Liver (tissue), 9 donors: ENCODE data around the gene HBE1. TPM values are rescaled to one million over a fixed set of nuclear protein-coding genes. Genes with fewer than 3 reads are reported as not detected.

ENCODE experiments used
- DNase-seq: peaks from one replicate; pipeline ENCODE4 v3.0.0-alpha.2; 2017; ENCODE audit warnings: low spot score
- H3K27ac ChIP-seq, 2 donors: one replicate each; pipeline ENCODE4 v1.7.0; 2013; ENCODE audit warnings: inconsistent platforms in 2 of 2, low read length in 2 of 2, control low read depth in 1 of 2, low read depth in 1 of 2, mild to moderate bottlenecking in 1 of 2
- H3K27me3 ChIP-seq, 4 donors: one replicate each; pipeline versions ENCODE4 v1.6.1 to v1.7.0; 2013; ENCODE audit warnings: low read length in 3 of 4, inconsistent platforms in 1 of 4, mild to moderate bottlenecking in 1 of 4, moderate library complexity in 1 of 4; ENCODE audit not compliant: control insufficient read depth in 4 of 4, insufficient read depth in 4 of 4
- H3K36me3 ChIP-seq, 4 donors: one replicate each; pipeline versions ENCODE4 v1.6.1 to v1.7.0; 2013; ENCODE audit warnings: low read length in 3 of 4, mild to moderate bottlenecking in 3 of 4, low read depth in 1 of 4, moderate library complexity in 1 of 4; ENCODE audit not compliant: control insufficient read depth in 4 of 4, insufficient read depth in 3 of 4
- H3K4me1 ChIP-seq, 4 donors: one replicate each; pipeline versions ENCODE4 v1.6.1 to v1.7.0; 2013; ENCODE audit warnings: low read length in 3 of 4, mild to moderate bottlenecking in 3 of 4, moderate library complexity in 1 of 4; ENCODE audit not compliant: control insufficient read depth in 4 of 4, insufficient read depth in 4 of 4
- H3K4me3 ChIP-seq, 3 donors: one replicate each; pipeline versions ENCODE4 v1.6.1 to v1.7.0; 2013; ENCODE audit warnings: low read length in 3 of 3, control low read depth in 1 of 3, low read depth in 1 of 3, mild to moderate bottlenecking in 1 of 3
- H3K9ac ChIP-seq, 2 donors: one replicate each; pipeline ENCODE4 v1.7.0; 2013; ENCODE audit warnings: low read length in 2 of 2, mild to moderate bottlenecking in 2 of 2, moderate library complexity in 2 of 2, control low read depth in 1 of 2, low read depth in 1 of 2
- H3K9me3 ChIP-seq, 4 donors: one replicate each; pipeline versions ENCODE4 v1.6.1 to v1.7.0; 2013; ENCODE audit warnings: low read length in 3 of 4; ENCODE audit not compliant: control insufficient read depth in 4 of 4
- CTCF ChIP-seq: fragments of 150-350 bp; IDR thresholded peaks from 2 replicates; pipeline ENCODE4 v1.5.1; 2017; ENCODE audit warnings: improper control_type of control experiment, low read depth, low read length; ENCODE audit not compliant: missing input control
- EGR1 ChIP-seq, 2 donors: IDR thresholded peaks; 2 replicates each; pipeline ENCODE4 v1.6.1; 2016 to 2018; ENCODE audit warnings: antibody characterized with exemption in 2 of 2, low read depth in 2 of 2
- FOXA1 ChIP-seq: IDR thresholded peaks from 2 replicates; pipeline ENCODE4 v1.6.1; 2016; ENCODE audit warnings: antibody characterized with exemption
- FOXA2 ChIP-seq: IDR thresholded peaks from 2 replicates; pipeline ENCODE4 v1.6.1; 2016; ENCODE audit warnings: antibody characterized with exemption
- GABPA ChIP-seq, 2 donors: IDR thresholded peaks in 1 of 2; conservative IDR thresholded peaks in 1 of 2; 2 replicates each; pipeline ENCODE4 v1.6.1; 2016; ENCODE audit warnings: antibody characterized with exemption in 2 of 2, mild to moderate bottlenecking in 1 of 2, moderate library complexity in 1 of 2
- HNF4A ChIP-seq, 2 donors: conservative IDR thresholded peaks; 2 replicates each; pipeline ENCODE4 v1.6.1; 2016; ENCODE audit warnings: antibody characterized with exemption in 2 of 2, mild to moderate bottlenecking in 2 of 2
- HNF4G ChIP-seq: IDR thresholded peaks from 2 replicates; pipeline ENCODE4 v1.6.1; 2016; ENCODE audit warnings: antibody characterized with exemption
- JUND ChIP-seq, 2 donors: IDR thresholded peaks; 2 replicates each; pipeline ENCODE4 v1.6.1; 2016; ENCODE audit warnings: antibody characterized with exemption in 2 of 2
- NR2F2 ChIP-seq: IDR thresholded peaks from 2 replicates; pipeline ENCODE4 v1.6.1; 2016; ENCODE audit warnings: antibody characterized with exemption
- RAD21 ChIP-seq, 2 donors: IDR thresholded peaks; 2 replicates each; pipeline ENCODE4 v1.6.1; 2016; ENCODE audit warnings: antibody characterized with exemption in 2 of 2, mild to moderate bottlenecking in 2 of 2
- RXRA ChIP-seq, 2 donors: IDR thresholded peaks; 2 replicates each; pipeline ENCODE4 v1.6.1; 2017 to 2018; ENCODE audit warnings: antibody characterized with exemption in 2 of 2, mild to moderate bottlenecking in 1 of 2
- SP1 ChIP-seq: IDR thresholded peaks from 2 replicates; pipeline ENCODE4 v1.6.1; 2018; ENCODE audit warnings: antibody characterized with exemption, mild to moderate bottlenecking
- TAF1 ChIP-seq: conservative IDR thresholded peaks from 2 replicates; pipeline ENCODE4 v1.6.1; 2016; ENCODE audit warnings: antibody characterized with exemption, mild to moderate bottlenecking
- YY1 ChIP-seq: IDR thresholded peaks from 2 replicates; pipeline ENCODE4 v1.6.1; 2016; ENCODE audit warnings: antibody characterized with exemption, mild to moderate bottlenecking
- WGBS: extraction: QIAGEN DNeasy Blood & Tissue Kit; methylation state at CpG from one replicate; pipeline ENCODE4 v1.1.7; 2013; 5-methylcytosine and 5-hydroxymethylcytosine counted together
- polyA plus RNA-seq, 2 donors: library from polyadenylated mRNA; stranded (reverse) in 1 of 2; unstranded in 1 of 2; fragments of 200-250 nt in 1 of 2; fragments of >200 nt in 1 of 2; fragmentation: Nextera tagmentation in 1 of 2; extraction: Ambion mirVana in 1 of 2; gene quantifications; one replicate each; pipeline versions ENCODE4 v1.2.1 to v1.2.3, GENCODE V29; 2013 to 2015
- total RNA-seq, 2 donors: library from RNA; depleted of rRNA; stranded (reverse); fragments of >200 nt; gene quantifications; one replicate each; pipeline ENCODE4 v1.2.3, GENCODE V29; 2014
- TF ChIP-seq, protein P1 (sequence below): IDR thresholded peaks from 2 replicates; pipeline ENCODE4 v1.6.1; 2016; ENCODE audit warnings: antibody characterized with exemption
- TF ChIP-seq, protein P2 (sequence below): IDR thresholded peaks from 2 replicates; pipeline ENCODE4 v1.6.1; 2016; ENCODE audit warnings: antibody characterized with exemption, mild to moderate bottlenecking
- TF ChIP-seq, protein P3 (sequence below): IDR thresholded peaks from 2 replicates; pipeline ENCODE4 v1.6.1; 2016; ENCODE audit warnings: antibody characterized with exemption
- TF ChIP-seq, protein P4 (sequence below): IDR thresholded peaks from 2 replicates; pipeline ENCODE4 v1.6.1; 2016; ENCODE audit warnings: antibody characterized with exemption
- donor health status: healthy.
- donor health status: healthy.
- donor health status: healthy.
- donor health status: healthy.
- donor health status: healthy.

Gene HBE1
- total and polyA plus RNA-seq, 4 donors, result 82.7 TPM; not detected in 3

DNA sequence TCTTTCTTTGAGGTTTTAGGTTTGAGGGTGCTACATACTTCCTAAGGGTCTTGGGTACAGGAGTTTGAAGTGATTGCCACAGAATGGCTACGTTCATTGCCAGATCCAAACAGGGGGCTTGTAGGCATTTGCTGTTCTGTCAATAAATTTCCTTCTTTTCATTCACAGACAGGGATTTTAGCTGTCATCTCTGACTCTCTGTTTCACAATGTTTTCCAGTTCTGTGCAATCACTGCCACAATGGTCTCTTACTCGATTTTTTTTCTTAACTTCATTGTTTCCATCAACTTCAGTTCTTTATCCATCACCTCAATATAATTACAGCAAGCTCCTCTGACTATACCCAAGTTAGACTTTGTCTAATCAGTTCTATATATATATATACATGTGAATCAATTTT, 29.3 kb downstream of the HBE1 start:
- DNase-seq, result no peak
- 58% methylated on average over 2 of the region's 2 CpGs for WGBS
- Histone ChIP-seq H3K4me3 (no peak overlapping the region), H3K9ac (no peak overlapping the region), H3K9me3 (peaks cover 0 to 2% (median 0%) of the 10 kb centered on the region in 4 donors), H3K27ac (no peak overlapping the region), H3K27me3 (peaks cover 0 to 3% (median 0%) of the 10 kb centered on the region in 4 donors), H3K36me3 (no peaks in the 10 kb centered on the region), H3K4me1 (no peaks in the 10 kb centered on the region)
- no peak for TF ChIP-seq SP1
- TF ChIP-seq JUND (IDR thresholded peaks at IDR 0.05), result no peak
- TF ChIP-seq TAF1, result no peak
- no peak for TF ChIP-seq EGR1 (IDR thresholded peaks at IDR 0.05; ENCODE audit: low read depth in 2 of 2)
- TF ChIP-seq FOXA1, result no peak
- TF ChIP-seq CTCF, result no peak
- no peak for TF ChIP-seq RXRA (IDR thresholded peaks at IDR 0.05)
- TF ChIP-seq, protein P1, sequence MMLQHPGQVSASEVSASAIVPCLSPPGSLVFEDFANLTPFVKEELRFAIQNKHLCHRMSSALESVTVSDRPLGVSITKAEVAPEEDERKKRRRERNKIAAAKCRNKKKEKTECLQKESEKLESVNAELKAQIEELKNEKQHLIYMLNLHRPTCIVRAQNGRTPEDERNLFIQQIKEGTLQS, result no peak
- TF ChIP-seq YY1, result no peak
- TF ChIP-seq, protein P2, sequence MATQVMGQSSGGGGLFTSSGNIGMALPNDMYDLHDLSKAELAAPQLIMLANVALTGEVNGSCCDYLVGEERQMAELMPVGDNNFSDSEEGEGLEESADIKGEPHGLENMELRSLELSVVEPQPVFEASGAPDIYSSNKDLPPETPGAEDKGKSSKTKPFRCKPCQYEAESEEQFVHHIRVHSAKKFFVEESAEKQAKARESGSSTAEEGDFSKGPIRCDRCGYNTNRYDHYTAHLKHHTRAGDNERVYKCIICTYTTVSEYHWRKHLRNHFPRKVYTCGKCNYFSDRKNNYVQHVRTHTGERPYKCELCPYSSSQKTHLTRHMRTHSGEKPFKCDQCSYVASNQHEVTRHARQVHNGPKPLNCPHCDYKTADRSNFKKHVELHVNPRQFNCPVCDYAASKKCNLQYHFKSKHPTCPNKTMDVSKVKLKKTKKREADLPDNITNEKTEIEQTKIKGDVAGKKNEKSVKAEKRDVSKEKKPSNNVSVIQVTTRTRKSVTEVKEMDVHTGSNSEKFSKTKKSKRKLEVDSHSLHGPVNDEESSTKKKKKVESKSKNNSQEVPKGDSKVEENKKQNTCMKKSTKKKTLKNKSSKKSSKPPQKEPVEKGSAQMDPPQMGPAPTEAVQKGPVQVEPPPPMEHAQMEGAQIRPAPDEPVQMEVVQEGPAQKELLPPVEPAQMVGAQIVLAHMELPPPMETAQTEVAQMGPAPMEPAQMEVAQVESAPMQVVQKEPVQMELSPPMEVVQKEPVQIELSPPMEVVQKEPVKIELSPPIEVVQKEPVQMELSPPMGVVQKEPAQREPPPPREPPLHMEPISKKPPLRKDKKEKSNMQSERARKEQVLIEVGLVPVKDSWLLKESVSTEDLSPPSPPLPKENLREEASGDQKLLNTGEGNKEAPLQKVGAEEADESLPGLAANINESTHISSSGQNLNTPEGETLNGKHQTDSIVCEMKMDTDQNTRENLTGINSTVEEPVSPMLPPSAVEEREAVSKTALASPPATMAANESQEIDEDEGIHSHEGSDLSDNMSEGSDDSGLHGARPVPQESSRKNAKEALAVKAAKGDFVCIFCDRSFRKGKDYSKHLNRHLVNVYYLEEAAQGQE, result no peak

- Histone ChIP-seq H3K4me3 (no peak overlapping the region), H3K9me3 (peaks cover 0 to 2% (median 0%) of the 10 kb centered on the region in 4 donors), H3K9ac (no peak overlapping the region), H3K36me3 (no peaks in the 10 kb centered on the region), H3K27me3 (peaks cover 0 to 3% (median 0%) of the 10 kb centered on the region in 4 donors), H3K27ac (no peak overlapping the region), H3K4me1 (no peaks in the 10 kb centered on the region)
- WGBS, result 84% methylated on average over 1 of the region's 1 CpG
- TF ChIP-seq YY1 (no peak), TAF1 (no peak), FOXA1 (no peak), HNF4A (conservative IDR thresholded peaks at IDR 0.05) (no peak), HNF4G (no peak), GABPA (IDR thresholded peaks at IDR 0.05 in 1 of 2, conservative IDR thresholded peaks at IDR 0.05 in 1 of 2) (no peak), NR2F2 (no peak), EGR1 (IDR thresholded peaks at IDR 0.05; ENCODE audit: low read depth in 2 of 2) (no peak), SP1 (no peak), RAD21 (IDR thresholded peaks at IDR 0.05) (no peak), CTCF (no peak), RXRA (IDR thresholded peaks at IDR 0.05) (no peak), FOXA2 (no peak)
- TF ChIP-seq, protein P2, result no peak
- TF ChIP-seq, protein P1, result no peak
- TF ChIP-seq, protein P3, sequence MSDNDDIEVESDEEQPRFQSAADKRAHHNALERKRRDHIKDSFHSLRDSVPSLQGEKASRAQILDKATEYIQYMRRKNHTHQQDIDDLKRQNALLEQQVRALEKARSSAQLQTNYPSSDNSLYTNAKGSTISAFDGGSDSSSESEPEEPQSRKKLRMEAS, result no peak
- TF ChIP-seq, protein P4, sequence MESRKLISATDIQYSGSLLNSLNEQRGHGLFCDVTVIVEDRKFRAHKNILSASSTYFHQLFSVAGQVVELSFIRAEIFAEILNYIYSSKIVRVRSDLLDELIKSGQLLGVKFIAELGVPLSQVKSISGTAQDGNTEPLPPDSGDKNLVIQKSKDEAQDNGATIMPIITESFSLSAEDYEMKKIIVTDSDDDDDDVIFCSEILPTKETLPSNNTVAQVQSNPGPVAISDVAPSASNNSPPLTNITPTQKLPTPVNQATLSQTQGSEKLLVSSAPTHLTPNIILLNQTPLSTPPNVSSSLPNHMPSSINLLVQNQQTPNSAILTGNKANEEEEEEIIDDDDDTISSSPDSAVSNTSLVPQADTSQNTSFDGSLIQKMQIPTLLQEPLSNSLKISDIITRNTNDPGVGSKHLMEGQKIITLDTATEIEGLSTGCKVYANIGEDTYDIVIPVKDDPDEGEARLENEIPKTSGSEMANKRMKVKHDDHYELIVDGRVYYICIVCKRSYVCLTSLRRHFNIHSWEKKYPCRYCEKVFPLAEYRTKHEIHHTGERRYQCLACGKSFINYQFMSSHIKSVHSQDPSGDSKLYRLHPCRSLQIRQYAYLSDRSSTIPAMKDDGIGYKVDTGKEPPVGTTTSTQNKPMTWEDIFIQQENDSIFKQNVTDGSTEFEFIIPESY, result no peak
- DNase-seq, result no peak
These were observed 29.7 kb downstream of the HBE1 start for GRCh38 chr11:5240056-5240455.
